HCT116 (cell line): ENCODE measurements around the gene UNC5C.

Experiments
- ATF3 ChIP-seq: IDR thresholded peaks from 2 replicates; pipeline ENCODE4 v1.6.1; 2012
- CTCF ChIP-seq, 3 experiments: fragments of 200-600 bp in 1 of 3; sonication (generic) in 1 of 3; IDR thresholded peaks in 2 of 3; conservative IDR thresholded peaks in 1 of 3; 2 replicates each; pipeline ENCODE4 v1.5.1; 2012 to 2017; ENCODE audit warnings: low read depth in 2 of 3, low read length in 2 of 3, antibody characterized with exemption in 1 of 3, borderline replicate concordance in 1 of 3, control low read depth in 1 of 3, mild to moderate bottlenecking in 1 of 3, mixed read lengths in 1 of 3, mixed run types in 1 of 3, moderate library complexity in 1 of 3; ENCODE audit not compliant: insufficient read depth in 1 of 3
- MAX ChIP-seq: IDR thresholded peaks from 2 replicates; pipeline ENCODE4 v1.6.1; 2012
- POLR2A ChIP-seq: IDR thresholded peaks from 2 replicates; pipeline ENCODE4 v1.7.0; 2011; ENCODE audit warnings: borderline replicate concordance; ENCODE audit not compliant: insufficient read depth, insufficient read length; ENCODE audit errors: extremely low read depth
- SIN3A ChIP-seq: IDR thresholded peaks from 2 replicates; pipeline ENCODE4 v1.6.1; 2012; ENCODE audit warnings: low read depth
- YY1 ChIP-seq: IDR thresholded peaks from 2 replicates; pipeline ENCODE4 v1.6.1; 2011; ENCODE audit warnings: low read length, low read depth, moderate library complexity, mild to moderate bottlenecking; ENCODE audit not compliant: insufficient replicate concordance; ENCODE audit errors: extremely low read depth
- ZNF274 ChIP-seq: fragments of 200-500 bp; sonication (Bioruptor generic); IDR thresholded peaks from 2 replicates; pipeline ENCODE4 v1.6.1; 2014; ENCODE audit warnings: mild to moderate bottlenecking, low read depth, low read length, inconsistent platforms

- TF ChIP-seq CTCF (IDR thresholded peaks at IDR 0.05 in 2 of 3, conservative IDR thresholded peaks at IDR 0.05 in 1 of 3; ENCODE audit: borderline replicate concordance in 1 of 3, insufficient read depth in 1 of 3, low read depth in 2 of 3, low read length in 2 of 3) (no peak), ZNF274 (no peak), MAX (no peak), YY1 (no peak), ATF3 (no peak), SIN3A (no peak), POLR2A (no peak)
These were observed 205.5 kb downstream of the UNC5C start for GRCh38 chr4:95343235-95343634.
